ENCODE measurements around the gene CFAP57.

The CFAP57 gene

GRCh38 chr1:43275826-43276620 is 103.9 kb downstream of the CFAP57 start:
- DNase-seq: no peak
- TF ChIP-seq GATA1 (IDR thresholded peaks at IDR 0.05; ENCODE audit: low read depth, low read length) (no peak), POLR2A (IDR thresholded peaks at IDR 0.05; ENCODE audit: low read length) (no peak)

GRCh38 chr1:43276673-43277072 is 104.5 kb downstream of the CFAP57 start:
- TF ChIP-seq POLR2A (IDR thresholded peaks at IDR 0.05; ENCODE audit: low read length) (no peak), GATA1 (IDR thresholded peaks at IDR 0.05; ENCODE audit: low read depth, low read length) (no peak)
- no peak for DNase-seq

GRCh38 chr1:43277116-43277876 is 105.2 kb downstream of the CFAP57 start:
- DNase-seq: no peak
- TF ChIP-seq GATA1 (IDR thresholded peaks at IDR 0.05; ENCODE audit: low read depth, low read length): no peak
- TF ChIP-seq POLR2A (IDR thresholded peaks at IDR 0.05; ENCODE audit: low read length): no peak

DNA sequence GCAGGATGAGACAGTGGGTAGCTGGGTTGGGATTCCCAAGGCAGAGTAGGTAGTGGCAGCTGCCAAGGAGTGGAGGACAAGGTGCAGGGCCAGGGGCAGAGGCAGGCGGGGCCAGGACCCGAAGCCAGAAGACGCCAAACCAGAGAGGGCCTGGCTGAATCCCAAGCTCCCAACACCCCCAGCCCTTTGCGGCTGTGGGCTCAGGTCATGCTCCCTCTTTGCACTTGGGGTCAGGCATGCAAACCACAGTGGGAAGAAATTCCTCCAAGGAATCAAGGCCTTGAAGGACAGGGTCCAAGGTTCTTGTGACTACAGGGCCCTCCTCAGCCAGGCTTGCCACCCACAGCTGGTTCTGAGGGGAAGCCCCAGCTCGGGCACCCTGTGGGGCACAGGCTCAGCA is 107.0 kb downstream of the CFAP57 start:
- no peak for DNase-seq
- TF ChIP-seq GATA1 (IDR thresholded peaks at IDR 0.05; ENCODE audit: low read depth, low read length): no peak
- TF ChIP-seq POLR2A (IDR thresholded peaks at IDR 0.05; ENCODE audit: low read length): no peak

- no peak for DNase-seq
- TF ChIP-seq GATA1 (IDR thresholded peaks at IDR 0.05; ENCODE audit: low read depth, low read length) (no peak), POLR2A (IDR thresholded peaks at IDR 0.05; ENCODE audit: low read length) (no peak)
These were observed 107.5 kb downstream of the CFAP57 start for GRCh38 chr1:43279666-43280065.

DNA sequence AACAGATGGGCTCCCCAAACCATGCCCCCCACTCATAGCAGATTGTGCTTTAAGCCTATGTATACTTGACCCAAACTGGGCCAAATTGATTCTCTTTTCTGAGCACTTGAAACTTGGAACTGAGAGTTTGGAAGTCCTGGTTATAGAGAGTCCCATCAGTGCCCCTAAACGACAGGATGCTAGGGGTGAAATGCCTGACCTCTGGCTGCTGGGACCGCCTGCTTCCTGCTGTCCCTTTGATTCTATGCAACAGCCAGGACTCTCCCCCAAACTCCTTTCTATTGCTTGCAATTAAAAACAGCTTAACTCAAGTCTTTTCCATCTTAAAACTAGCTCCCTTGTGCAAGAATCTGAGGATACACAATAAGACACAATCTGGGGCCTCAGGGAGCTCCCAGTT is 108.6 kb downstream of the CFAP57 start:
- no peak for DNase-seq
- TF ChIP-seq GATA1 (IDR thresholded peaks at IDR 0.05; ENCODE audit: low read depth, low read length): no peak
- TF ChIP-seq POLR2A (IDR thresholded peaks at IDR 0.05; ENCODE audit: low read length): no peak

GRCh38 chr1:43282220-43283195 is 110.4 kb downstream of the CFAP57 start:
- TF ChIP-seq GATA1 (IDR thresholded peaks at IDR 0.05; ENCODE audit: low read depth, low read length): no peak
- no peak for TF ChIP-seq POLR2A (IDR thresholded peaks at IDR 0.05; ENCODE audit: low read length)
- DNase-seq: no peak

GRCh38 chr1:43284065-43284464 is 111.9 kb downstream of the CFAP57 start:
- no peak for DNase-seq
- TF ChIP-seq POLR2A (IDR thresholded peaks at IDR 0.05; ENCODE audit: low read length): no peak
- TF ChIP-seq GATA1 (IDR thresholded peaks at IDR 0.05; ENCODE audit: low read depth, low read length): no peak

DNA sequence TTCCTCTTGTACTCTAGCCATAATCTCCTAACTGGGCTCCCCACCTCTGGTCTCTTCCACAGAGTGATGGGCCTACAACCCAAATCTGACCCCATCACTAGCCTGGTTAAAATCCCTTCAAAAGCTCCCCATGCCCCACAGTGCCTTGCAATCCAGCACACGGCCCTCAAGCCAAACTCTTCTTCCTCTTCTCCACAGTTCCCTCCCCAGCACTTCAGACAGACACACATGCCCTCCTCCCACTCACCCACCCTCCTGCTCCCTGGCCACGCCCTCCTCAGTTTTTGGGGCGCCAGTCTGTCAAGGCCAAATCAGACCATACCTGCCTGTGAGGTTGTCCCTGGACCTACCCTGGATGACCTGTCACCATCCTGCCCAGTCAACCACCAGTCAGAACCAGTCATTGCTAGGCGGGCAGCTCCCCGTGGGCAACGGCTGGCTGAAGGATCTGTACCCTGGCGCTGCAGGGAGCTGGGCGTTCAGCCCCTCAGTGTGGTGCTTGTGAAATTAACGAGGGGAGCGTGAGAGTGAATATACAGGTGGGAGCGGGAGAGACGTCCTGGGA is 112.5 kb downstream of the CFAP57 start:
- no peak for DNase-seq
- TF ChIP-seq GATA1 (IDR thresholded peaks at IDR 0.05; ENCODE audit: low read depth, low read length) (no peak), POLR2A (IDR thresholded peaks at IDR 0.05; ENCODE audit: low read length) (no peak)

DNA sequence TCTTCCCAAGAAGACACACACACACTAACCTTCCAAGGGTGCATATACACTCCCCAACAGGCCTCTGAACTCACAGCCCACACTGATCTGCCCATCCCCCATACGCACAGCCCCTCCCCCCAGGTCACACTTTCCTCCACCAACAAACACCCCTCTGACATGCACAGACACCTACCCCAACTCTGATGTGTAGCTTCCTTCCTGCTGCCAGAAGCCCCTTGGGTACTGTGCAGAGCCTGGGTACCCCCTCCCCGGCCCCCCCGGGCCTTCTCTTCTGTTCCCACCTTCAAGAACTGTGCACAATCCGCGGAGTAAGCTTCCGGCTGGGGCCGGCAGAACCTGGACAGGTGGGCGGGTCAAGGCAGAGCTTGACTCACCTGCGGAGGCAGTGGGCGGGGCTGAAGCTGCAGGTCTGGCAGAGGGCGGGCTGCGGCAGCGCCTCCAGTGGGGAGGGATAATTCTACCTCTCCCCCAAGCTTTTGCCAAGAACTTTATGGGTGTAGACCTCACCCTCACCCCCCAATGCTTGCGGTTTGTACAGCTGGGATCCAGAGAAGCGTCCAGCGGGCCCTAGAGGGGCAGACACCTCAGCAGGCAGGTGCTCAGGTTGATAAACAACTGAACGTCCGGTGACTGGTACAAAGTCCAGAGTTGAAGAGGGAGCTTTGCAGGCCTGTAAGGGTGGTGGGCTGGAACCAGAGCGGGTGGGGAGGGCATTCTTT is 113.3 kb downstream of the CFAP57 start, which contains the start of gene C1orf210:
C1orf210 (minus strand) TSS at position 313 of the 722 bp plus-strand sequence. CDS start 2,311 bp downstream, outside the sequence.
- no peak for TF ChIP-seq GATA1 (IDR thresholded peaks at IDR 0.05; ENCODE audit: low read depth, low read length)
- no peak for TF ChIP-seq POLR2A (IDR thresholded peaks at IDR 0.05; ENCODE audit: low read length)
- DNase-seq: no peak

DNA sequence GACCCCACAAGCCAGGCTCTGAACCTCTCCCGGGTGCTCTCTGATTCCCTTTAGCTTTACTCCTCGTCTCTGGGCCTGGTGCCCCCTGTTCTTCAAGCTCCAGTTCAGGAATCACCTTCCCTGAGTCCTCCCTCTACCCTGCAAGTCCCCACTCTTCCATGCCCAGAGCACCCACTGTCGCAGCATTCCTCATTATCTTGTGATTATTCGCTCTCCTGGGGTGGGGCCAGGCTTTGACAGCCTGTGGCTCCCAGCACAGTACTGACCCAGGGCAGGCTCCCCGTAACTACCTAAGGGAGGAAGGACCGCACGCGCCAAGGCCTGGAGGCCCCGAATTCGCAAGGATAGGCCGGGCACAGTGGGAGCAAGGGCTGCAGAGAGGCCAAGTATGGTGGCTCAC is 114.0 kb downstream of the CFAP57 start:
- TF ChIP-seq POLR2A (IDR thresholded peaks at IDR 0.05; ENCODE audit: low read length): no peak
- no peak for TF ChIP-seq GATA1 (IDR thresholded peaks at IDR 0.05; ENCODE audit: low read depth, low read length)
- no peak for DNase-seq

GRCh38 chr1:43286533-43286932 is 114.4 kb downstream of the CFAP57 start:
- DNase-seq: no peak
- TF ChIP-seq POLR2A (IDR thresholded peaks at IDR 0.05; ENCODE audit: low read length) (no peak), GATA1 (IDR thresholded peaks at IDR 0.05; ENCODE audit: low read depth, low read length) (no peak)
